AG09319 (cell line): ENCODE results near the gene IGLON5.

Source experiments
- DNase-seq: peaks from one replicate; pipeline ENCODE4 v3.0.0-alpha.2; 2010; ENCODE audit warnings: low read depth; ENCODE audit errors: extremely low read depth
- TF ChIP-seq, protein P1 (sequence below): IDR thresholded peaks from 2 replicates; pipeline ENCODE4 v1.5.1; 2011; ENCODE audit warnings: low read depth, mild to moderate bottlenecking, inconsistent platforms, low read length, moderate library complexity

The IGLON5 gene

DNA sequence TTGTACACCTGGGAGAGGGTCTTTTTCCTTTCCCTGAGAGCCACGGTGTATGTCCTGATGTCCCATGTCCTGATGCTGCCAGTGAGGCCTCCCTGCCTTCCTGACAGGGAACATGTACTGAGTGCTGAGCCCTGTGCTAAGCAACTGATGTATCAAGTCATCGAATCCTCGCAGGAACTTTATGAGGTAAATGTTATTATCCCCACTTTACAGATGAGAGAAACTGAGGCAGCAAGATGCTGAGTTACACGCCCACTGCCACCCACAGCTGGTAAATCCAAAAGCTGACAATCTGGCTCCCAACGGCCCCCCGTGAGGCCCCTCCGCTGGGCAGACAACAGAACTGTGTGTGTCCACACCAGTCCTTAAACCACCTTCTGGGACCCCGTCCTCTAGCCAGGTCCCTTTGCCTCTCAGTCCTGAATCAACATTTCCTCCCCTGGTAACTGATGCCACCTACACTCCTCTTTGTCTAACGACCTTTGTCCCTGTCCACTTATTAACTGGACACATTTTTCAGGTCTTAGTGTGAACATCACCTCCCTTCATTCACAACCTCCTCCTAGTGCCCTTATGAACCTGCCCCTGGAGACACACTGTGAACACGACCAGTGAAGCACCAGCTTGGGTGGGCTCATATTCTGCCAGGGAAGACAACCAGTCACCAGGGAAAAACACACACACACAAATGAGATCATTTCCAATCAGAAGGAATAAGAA, 35.9 kb downstream of the IGLON5 start:
- TF ChIP-seq, protein P1, sequence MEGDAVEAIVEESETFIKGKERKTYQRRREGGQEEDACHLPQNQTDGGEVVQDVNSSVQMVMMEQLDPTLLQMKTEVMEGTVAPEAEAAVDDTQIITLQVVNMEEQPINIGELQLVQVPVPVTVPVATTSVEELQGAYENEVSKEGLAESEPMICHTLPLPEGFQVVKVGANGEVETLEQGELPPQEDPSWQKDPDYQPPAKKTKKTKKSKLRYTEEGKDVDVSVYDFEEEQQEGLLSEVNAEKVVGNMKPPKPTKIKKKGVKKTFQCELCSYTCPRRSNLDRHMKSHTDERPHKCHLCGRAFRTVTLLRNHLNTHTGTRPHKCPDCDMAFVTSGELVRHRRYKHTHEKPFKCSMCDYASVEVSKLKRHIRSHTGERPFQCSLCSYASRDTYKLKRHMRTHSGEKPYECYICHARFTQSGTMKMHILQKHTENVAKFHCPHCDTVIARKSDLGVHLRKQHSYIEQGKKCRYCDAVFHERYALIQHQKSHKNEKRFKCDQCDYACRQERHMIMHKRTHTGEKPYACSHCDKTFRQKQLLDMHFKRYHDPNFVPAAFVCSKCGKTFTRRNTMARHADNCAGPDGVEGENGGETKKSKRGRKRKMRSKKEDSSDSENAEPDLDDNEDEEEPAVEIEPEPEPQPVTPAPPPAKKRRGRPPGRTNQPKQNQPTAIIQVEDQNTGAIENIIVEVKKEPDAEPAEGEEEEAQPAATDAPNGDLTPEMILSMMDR, result no peak
- no peak for DNase-seq

DNA sequence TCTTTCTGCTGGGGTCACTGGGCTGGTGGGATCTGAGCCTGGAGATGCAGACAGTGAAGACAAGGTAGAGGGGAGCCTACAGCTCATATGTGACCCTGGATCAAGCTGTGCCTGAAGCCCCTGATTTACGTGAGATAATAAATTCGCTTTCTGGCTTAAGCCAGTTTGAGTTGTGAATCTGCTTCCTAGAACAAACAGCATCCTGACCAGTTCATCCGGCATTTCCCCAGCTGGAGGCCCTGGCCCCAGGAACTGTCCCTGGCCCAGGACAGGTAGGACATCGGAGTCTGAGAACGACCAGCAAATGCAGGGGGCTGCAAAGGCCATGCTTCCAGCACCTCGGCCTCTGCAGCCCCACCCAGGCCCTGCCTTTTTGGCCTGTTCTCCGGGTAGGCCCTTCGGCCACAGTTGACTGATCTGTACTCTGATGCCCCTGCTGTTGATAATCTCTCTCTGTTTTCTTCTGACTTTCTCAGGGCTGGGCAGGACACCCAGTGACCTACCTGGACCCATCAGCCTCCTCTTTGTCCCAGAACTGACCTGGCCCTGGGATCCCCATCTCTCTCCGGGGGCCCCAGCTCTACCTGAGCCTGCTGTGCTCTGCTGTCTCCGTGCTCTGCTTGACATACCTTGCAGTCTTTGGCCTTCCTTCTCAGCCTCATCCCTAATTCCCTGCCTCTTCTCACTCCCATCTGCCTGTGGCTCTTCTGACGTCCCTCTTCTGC, 40.0 kb downstream of the IGLON5 start:
- TF ChIP-seq, protein P1, result no peak
- DNase-seq, result no peak

DNA sequence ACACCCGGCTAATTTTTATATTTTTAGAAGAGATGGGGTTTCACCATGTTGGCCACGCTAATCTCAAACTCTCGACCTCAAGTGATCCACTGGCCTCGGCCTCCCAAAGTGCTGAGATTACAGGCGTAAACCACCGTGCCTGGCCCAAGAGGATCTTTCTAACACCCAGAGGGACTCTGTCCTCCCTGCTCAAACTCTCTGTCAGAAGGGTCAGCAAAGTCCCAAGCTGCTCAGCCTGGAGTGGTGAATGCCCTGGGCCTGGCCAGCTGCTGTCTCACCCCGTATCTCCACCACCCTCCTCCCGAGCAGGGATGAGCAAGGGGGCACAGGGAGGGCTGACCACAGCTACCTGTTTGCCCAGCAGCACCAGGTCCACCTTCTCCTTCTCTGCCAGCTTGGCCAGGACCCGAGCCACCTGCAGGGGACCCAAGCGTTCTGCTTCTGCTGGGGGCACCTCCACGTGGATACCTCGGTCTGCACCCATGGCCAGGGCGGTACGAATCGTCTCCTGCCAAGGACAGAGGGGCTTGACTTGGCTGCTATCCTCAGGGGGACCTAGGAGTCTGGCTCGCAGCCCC, 41.4 kb downstream of the IGLON5 start:
- TF ChIP-seq, protein P1, result no peak
- DNase-seq, result no peak

DNA sequence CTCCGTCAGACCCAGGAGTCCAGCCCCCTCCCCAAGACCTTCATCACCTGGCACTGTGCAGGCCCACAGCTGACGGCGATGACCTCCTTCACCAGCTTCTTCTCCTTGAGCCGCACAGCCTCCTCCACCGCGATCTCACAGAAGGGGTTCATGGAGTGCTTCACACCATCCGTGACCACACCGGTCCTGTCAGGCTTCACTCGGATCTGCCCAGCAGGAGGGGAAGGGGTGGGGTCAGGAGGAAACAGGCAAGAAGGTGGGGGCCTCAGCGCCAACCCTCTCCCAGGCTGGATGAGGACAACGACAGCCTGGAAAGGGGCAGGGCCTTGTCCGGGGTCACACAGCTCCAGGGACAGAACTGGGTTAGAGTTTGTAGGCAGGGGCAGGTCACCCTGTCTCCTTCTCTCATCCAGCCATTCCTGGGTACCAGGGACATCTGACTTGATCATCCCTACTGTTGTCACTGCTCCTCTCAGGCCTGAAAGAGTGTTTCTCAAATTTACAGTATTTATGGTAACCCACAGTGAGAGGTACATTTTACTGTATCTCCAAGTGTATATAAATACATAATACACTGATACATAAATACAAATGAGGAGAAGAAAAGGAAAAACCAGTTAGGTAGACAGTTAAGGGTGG, 42.8 kb downstream of the IGLON5 start:
- no peak for DNase-seq
- TF ChIP-seq, protein P1, result no peak

DNA sequence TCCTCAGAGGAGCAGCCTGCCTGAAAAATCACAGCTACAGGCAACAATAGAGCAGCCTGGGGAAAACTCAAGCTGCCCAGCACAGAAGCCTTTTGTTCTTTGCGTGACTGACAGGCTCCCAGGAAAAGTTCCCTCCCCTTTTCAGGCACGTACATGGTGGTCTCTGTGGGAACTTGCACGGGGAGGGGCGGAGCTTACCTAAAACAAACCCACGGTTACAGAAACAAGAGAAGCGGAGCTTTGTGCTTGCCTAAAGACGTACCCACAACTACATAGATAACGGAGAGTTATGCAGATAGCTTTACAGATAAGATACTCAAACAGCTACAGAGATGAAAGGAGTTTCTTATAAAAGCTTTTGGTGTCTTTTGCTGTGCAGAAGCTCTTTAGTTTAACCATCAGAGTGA, 43.3 kb downstream of the IGLON5 start:
- TF ChIP-seq, protein P1, result no peak
- DNase-seq, result no peak

DNA sequence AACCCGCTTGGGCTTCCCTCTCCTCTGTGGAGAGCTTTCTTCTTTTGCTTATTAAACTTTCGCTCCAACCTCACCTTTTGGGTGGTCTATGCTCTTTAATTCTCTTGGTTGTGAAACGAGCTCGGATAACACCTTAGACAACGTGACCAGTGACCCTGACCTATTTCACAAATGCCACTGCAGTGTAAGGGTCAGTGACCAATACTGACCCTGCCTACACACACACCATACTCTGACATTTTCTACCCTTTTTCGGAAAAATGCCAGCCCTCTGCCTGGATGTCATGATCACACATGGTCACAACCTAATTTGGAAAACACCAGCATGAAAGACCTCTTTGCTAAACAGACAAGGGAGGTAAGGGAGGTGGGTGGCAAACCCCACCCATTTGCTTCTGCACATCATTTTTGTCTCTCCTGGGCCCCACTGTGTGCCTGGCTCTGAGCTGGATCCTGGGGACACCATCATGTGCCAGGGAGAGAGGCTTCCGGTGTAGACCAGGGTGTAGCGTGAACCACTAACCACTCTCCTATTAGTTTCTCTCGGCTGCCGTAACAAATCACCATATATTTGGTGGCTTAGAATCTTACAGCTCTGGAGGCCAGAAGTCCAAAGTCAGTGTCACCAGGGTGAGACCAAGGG, 44.8 kb downstream of the IGLON5 start:
- TF ChIP-seq, protein P1, result no peak
- DNase-seq, result no peak

DNA sequence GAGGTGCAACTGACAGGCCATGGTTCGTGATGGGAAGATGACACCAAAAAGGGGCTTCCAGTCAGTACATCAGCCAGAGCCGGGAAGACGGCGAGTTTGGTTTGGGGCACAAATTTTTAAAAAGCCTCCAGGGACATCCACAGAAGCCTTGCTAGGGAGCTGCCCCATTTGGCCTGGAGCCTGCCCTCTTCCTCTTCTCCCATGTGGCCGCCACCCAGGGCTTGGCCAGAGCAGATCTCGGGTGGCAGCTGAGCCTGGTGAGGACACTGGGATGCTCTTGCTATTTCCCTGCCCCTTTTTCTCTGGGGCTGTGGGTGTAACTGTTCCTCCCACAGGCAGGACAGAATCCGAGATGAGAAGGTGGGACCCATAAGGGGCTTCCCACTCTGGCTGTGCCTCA, 46.5 kb downstream of the IGLON5 start:
- DNase-seq, result no peak
- TF ChIP-seq, protein P1, result no peak
